GM12891 (cell line): ENCODE measurements around the gene TBC1D3L. TPM values are rescaled to one million over a fixed set of nuclear protein-coding genes. Genes with fewer than 3 reads are reported as not detected.
"Not testable (repeated sequence)": the region's sequence is repeated elsewhere in the genome, so short reads cannot be mapped to it uniquely, and the experiment has no call there.

Source experiments
- DNase-seq: peaks from one replicate; pipeline ENCODE4 v3.0.0; 2011; ENCODE audit warnings: low spot score; ENCODE audit not compliant: insufficient read length
- FAIRE-seq: peaks from 2 replicates; lab custom pipeline; 2011; peaks lifted over from hg19 to GRCh38; lab: Jason Lieb, UNC
- polyA plus RNA-seq: library from polyadenylated mRNA; unstranded; fragments of >200 nt; gene quantifications from one replicate; pipeline ENCODE4 v1.2.1, GENCODE V29; 2012; ENCODE audit warnings: low read depth, missing spikeins, inconsistent platforms; ENCODE audit not compliant: missing spikeins

Gene TBC1D3L
- 12.3 TPM for polyA plus RNA-seq

DNA sequence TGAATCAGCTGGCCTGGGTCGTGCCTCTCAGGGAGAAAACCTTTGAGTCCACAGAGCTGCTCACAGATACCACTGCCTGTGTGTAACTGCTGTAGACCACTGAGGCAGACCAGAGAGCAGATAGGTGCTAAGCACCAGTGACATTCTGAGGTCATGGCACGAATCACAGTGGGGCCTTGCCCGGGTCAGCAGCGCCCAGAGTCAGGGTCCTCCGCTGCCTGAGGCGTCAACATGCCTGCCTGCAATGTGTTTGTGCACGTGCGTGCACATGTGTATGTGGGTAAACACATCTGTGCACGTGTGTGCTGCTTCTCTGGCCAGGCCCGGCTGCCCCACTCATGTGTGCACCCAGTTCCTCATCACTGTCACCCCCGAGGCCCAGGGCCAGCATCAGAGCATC lies at the start of gene TBC1D3L:
TBC1D3L (minus strand) TSS at position 101 of the 400 bp plus-strand sequence. CDS start 1,540 bp downstream, outside the sequence.
- not testable (repeated sequence) for DNase-seq, FAIRE-seq

DNA sequence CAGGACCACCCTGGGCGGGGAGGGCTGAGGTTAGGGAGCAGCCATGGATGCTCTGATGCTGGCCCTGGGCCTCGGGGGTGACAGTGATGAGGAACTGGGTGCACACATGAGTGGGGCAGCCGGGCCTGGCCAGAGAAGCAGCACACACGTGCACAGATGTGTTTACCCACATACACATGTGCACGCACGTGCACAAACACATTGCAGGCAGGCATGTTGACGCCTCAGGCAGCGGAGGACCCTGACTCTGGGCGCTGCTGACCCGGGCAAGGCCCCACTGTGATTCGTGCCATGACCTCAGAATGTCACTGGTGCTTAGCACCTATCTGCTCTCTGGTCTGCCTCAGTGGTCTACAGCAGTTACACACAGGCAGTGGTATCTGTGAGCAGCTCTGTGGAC lies 14.8 kb upstream of the TBC1D3L start, which contains the start of gene TBC1D3D:
TBC1D3D (plus strand) TSS at position 301 of the 400 bp plus-strand sequence. CDS start 1,585 bp downstream, outside the sequence.
- FAIRE-seq, DNase-seq: not testable (repeated sequence)
